A549 (cell line): Measurements from ENCODE around the gene CDC73. TPM values are rescaled to one million over a fixed set of nuclear protein-coding genes. Genes with fewer than 3 reads are reported as not detected.

Experiments used
- ATAC-seq, 2 experiments: fragments of 200-7000 bp in 1 of 2; fragments of >200 bp in 1 of 2; cut with Nextera tagmentation in 1 of 2; cut with Tn5 transposase in 1 of 2; 3 replicates each; pipeline versions ENCODE4 v1.8.0 to v1.9.1; 2018 to 2020; ENCODE audit warnings: mild to moderate bottlenecking in 1 of 2, moderate library complexity in 1 of 2
- CTCF ChIA-PET: fragments of 300-600 bp; sonication (Branson Sonifier 250); formaldehyde crosslinking; extraction: SDS; loops from one replicate; lab custom pipeline; 2021; ENCODE audit warnings: antibody characterized with exemption, inconsistent platforms; lab: Yijun Ruan, JAX
- POLR2A ChIA-PET: fragments of 350-600 bp; formaldehyde crosslinking; extraction: SDS; loops from one replicate; lab custom pipeline; 2021; ENCODE audit warnings: antibody characterized with exemption, inconsistent platforms; lab: Yijun Ruan, JAX
- DNase-seq, 2 experiments: peaks; one replicate each; pipeline versions ENCODE4 v3.0.0 to v3.0.0-alpha.2; 2011 to 2016; ENCODE audit warnings: low read depth in 1 of 2, low spot score in 1 of 2
- FAIRE-seq: peaks from 2 replicates; lab custom pipeline; 2011; peaks lifted over from hg19 to GRCh38; lab: Jason Lieb, UNC
- H3K27ac ChIP-seq, 2 experiments: fragments of >200 bp; sonication (Bioruptor Twin); formaldehyde crosslinking; 3 replicates each; pipeline ENCODE4 v1.5.1; 2016 to 2017
- H3K4me1 ChIP-seq: fragments of >200 bp; sonication (Bioruptor Twin); formaldehyde crosslinking; 3 replicates; pipeline ENCODE4 v1.6.1; 2016
- H3K4me2 ChIP-seq: fragments of >200 bp; sonication (Bioruptor Twin); formaldehyde crosslinking; 3 replicates; pipeline ENCODE4 v1.6.1; 2016
- H3K4me3 ChIP-seq: fragments of >200 bp; sonication (Bioruptor Twin); formaldehyde crosslinking; 3 replicates; pipeline ENCODE4 v1.5.1; 2016
- H3K9me3 ChIP-seq: fragments of >200 bp; sonication (Bioruptor Twin); formaldehyde crosslinking; 3 replicates; pipeline ENCODE4 v1.6.1; 2016
- CBX8 ChIP-seq: fragments of 200-600 bp; sonication (generic); IDR thresholded peaks from 2 replicates; pipeline ENCODE4 v1.6.1; 2016
- CHD2 ChIP-seq: fragments of 150-350 bp; IDR thresholded peaks from 2 replicates; pipeline ENCODE4 v1.6.1; 2014; ENCODE audit warnings: low read length; ENCODE audit not compliant: partially characterized antibody
- CHD4 ChIP-seq: fragments of 200-600 bp; sonication (generic); IDR thresholded peaks from 2 replicates; pipeline ENCODE4 v1.6.1; 2016; ENCODE audit warnings: antibody characterized with exemption, mild to moderate bottlenecking, borderline replicate concordance
- EHMT2 ChIP-seq: fragments of 200-600 bp; sonication (generic); IDR thresholded peaks from 2 replicates; pipeline ENCODE4 v1.6.1; 2016; ENCODE audit warnings: antibody characterized with exemption, low read depth, mild to moderate bottlenecking, moderate library complexity
- FOSB ChIP-seq: fragments of 250-450 bp; sonication (Bioruptor Pico); IDR thresholded peaks from 2 replicates; pipeline ENCODE4 v1.5.0; 2020; ENCODE audit warnings: mild to moderate bottlenecking, moderate library complexity
- FOSL2 ChIP-seq, 2 experiments: fragments of 450-650 bp in 1 of 2; fragments of >200 bp in 1 of 2; sonication (Bioruptor Twin) in 1 of 2; formaldehyde crosslinking; IDR thresholded peaks; 2 replicates each; pipeline versions ENCODE4 v1.5.0 to v1.6.1; 2016 to 2020; ENCODE audit warnings: mild to moderate bottlenecking in 1 of 2, moderate library complexity in 1 of 2
- GATA3 ChIP-seq: IDR thresholded peaks from 2 replicates; pipeline ENCODE4 v1.6.1; 2012; ENCODE audit warnings: borderline replicate concordance
- HOXA7 ChIP-seq: fragments of 250-450 bp; sonication (Bioruptor Pico); IDR thresholded peaks from 2 replicates; pipeline ENCODE4 v1.5.0; 2020; ENCODE audit warnings: mild to moderate bottlenecking, moderate library complexity
- KDM1A ChIP-seq: fragments of 200-600 bp; sonication (generic); IDR thresholded peaks from 2 replicates; pipeline ENCODE4 v1.6.1; 2016; ENCODE audit warnings: low read depth, mild to moderate bottlenecking
- KDM5A ChIP-seq: fragments of 200-600 bp; sonication (generic); IDR thresholded peaks from 2 replicates; pipeline ENCODE4 v1.6.1; 2016; ENCODE audit warnings: antibody characterized with exemption, mild to moderate bottlenecking
- MAZ ChIP-seq: fragments of 150-350 bp; IDR thresholded peaks from 2 replicates; pipeline ENCODE4 v1.6.1; 2014; ENCODE audit warnings: antibody characterized with exemption, low read depth, low read length, borderline replicate concordance
- NPAS2 ChIP-seq: fragments of 250-450 bp; sonication (Bioruptor Pico); IDR thresholded peaks from 2 replicates; pipeline ENCODE4 v1.8.0; 2022; ENCODE audit warnings: mild to moderate bottlenecking, moderate library complexity, borderline replicate concordance
- TFCP2L1 ChIP-seq: fragments of 250-450 bp; sonication (Bioruptor Pico); IDR thresholded peaks from 2 replicates; pipeline ENCODE4 v1.5.0; 2021; ENCODE audit warnings: mild to moderate bottlenecking
- ZC3H11A ChIP-seq: fragments of 450-650 bp; IDR thresholded peaks from 2 replicates; pipeline ENCODE4 v1.6.1; 2014; ENCODE audit warnings: antibody characterized with exemption, mild to moderate bottlenecking
- ZFP36 ChIP-seq: fragments of 450-650 bp; IDR thresholded peaks from 2 replicates; pipeline ENCODE4 v1.6.1; 2014; ENCODE audit warnings: borderline replicate concordance; ENCODE audit not compliant: partially characterized antibody
- ZNF302 ChIP-seq: fragments of 250-450 bp; sonication (Bioruptor Pico); IDR thresholded peaks from 2 replicates; pipeline ENCODE4 v1.9.0; 2021; ENCODE audit warnings: inconsistent platforms, mild to moderate bottlenecking, moderate library complexity
- WGBS: methylation state at CpG from one replicate; pipeline ENCODE4 v1.1.6; 2017; ENCODE audit errors: missing lambda C conversion rate; 5-methylcytosine and 5-hydroxymethylcytosine counted together
- polyA plus RNA-seq, 4 experiments: library from polyadenylated mRNA; depleted of rRNA in 3 of 4; stranded (reverse); fragments of >200 nt; fragmentation: RNase III in 1 of 4; extraction: RNeasy Plus Mini Kit Qiagen cat#74134 plus additional on column Dnase treatment in 1 of 4; gene quantifications; 2 replicates in 3 of 4; 3 replicates in 1 of 4; pipeline ENCODE4 v1.2.3, GENCODE V29; 2011 to 2017
- TF ChIP-seq, protein P1 (sequence below): fragments of 250-450 bp; sonication (Bioruptor Pico); IDR thresholded peaks from 2 replicates; pipeline ENCODE4 v1.5.0; 2021; ENCODE audit warnings: mild to moderate bottlenecking, moderate library complexity, borderline replicate concordance
- TF ChIP-seq, protein P2 (sequence below): fragments of >200 bp; sonication (Bioruptor Twin); formaldehyde crosslinking; IDR thresholded peaks from 3 replicates; pipeline ENCODE4 v1.5.1; 2016

The CDC73 gene
- polyA plus RNA-seq, 2 of the 4 experiments (the other 2 are of a cell fraction): 42.2 to 77.9 TPM

DNA sequence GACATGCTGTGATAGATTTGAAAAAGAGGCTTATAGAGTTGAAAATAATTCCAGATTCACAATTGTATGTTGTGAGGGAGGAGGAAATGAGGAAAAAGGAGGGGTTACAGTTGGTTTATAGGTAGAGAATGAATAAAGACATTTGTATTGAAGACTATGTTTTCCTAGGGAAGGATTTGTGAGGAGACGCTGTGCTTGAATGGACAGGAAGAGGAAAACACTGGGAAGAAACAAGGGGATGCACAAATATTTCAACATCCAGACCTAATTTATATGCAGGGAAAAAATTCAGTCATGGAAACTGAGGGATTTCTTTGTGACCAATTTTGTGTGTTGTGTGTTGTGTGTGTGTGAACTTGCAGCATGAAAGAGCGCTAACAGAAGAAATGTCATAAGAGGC is 157.1 kb downstream of the CDC73 start (continued):
- TF ChIP-seq, protein P1, sequence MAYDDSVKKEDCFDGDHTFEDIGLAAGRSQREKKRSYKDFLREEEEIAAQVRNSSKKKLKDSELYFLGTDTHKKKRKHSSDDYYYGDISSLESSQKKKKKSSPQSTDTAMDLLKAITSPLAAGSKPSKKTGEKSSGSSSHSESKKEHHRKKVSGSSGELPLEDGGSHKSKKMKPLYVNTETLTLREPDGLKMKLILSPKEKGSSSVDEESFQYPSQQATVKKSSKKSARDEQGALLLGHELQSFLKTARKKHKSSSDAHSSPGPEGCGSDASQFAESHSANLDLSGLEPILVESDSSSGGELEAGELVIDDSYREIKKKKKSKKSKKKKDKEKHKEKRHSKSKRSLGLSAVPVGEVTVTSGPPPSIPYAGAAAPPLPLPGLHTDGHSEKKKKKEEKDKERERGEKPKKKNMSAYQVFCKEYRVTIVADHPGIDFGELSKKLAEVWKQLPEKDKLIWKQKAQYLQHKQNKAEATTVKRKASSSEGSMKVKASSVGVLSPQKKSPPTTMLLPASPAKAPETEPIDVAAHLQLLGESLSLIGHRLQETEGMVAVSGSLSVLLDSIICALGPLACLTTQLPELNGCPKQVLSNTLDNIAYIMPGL (CRISPR knock-in tag): no peak
- TF ChIP-seq FOSL2 (IDR thresholded peaks at IDR 0.05) (no peak), FOSL2 (CRISPR knock-in tag; IDR thresholded peaks at IDR 0.05) (no peak), CBX8 (no peak), CHD4 (no peak), KDM5A (no peak)

DNA sequence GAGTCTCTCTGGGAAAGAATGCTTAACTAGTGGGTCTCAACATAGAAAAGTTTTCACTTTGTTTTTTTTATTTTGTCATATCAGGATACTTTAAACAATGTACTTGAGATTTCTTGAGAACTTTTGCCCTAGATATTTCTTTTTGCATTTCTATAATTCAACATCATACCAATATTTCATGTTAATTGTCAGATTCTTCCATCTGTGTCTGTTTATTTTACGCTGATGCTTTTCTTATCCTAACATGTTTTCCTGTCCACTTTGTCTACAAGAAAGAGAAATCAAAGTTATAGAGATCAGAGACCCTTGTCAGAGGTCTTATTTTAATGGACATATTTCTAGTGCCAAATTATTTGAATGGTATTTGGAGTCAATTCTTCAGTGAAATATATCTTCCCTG is 160.1 kb downstream of the CDC73 start:
- no peaks in the 10 kb centered on the region for H3K9me3 ChIP-seq
- ATAC-seq (no peak), FAIRE-seq (no peak), DNase-seq (no peak)
- POLR2A ChIA-PET: no interaction called here
- no peak overlapping the region for H3K4me3 ChIP-seq
- CTCF ChIA-PET: no interaction called here
- H3K27ac ChIP-seq: no peak overlapping the region
- WGBS: 81% methylated on average over 1 of the region's 1 CpG
- no peak for TF ChIP-seq ZNF302
- TF ChIP-seq KDM1A: no peak
- TF ChIP-seq TFCP2L1: no peak
- TF ChIP-seq, all 56 proteins: peak for 0
- Histone ChIP-seq H3K4me1 (peaks cover 10% of the 10 kb centered on the region; the same call in 2 of the 3 replicates), H3K4me2 (no peak overlapping the region)

DNA sequence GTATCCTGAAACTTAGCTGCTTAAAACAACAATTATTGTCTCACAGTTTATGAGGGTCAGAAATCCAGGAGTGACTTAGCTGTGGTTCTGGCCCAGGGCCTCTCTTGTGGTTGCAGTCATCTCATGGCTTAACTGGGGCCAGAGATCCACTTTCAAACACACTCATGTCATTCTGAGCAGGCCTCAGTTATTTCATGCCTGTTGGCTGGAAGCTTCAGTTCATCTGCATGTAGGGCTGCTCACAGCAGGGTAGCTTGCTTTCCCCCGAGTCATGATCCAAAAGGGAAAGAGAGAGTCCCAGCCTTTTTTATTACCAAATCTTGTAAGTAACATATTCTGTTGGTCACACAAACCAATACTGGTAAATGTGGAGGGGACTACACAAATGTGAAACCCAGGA is 161.2 kb downstream of the CDC73 start:
- TF ChIP-seq NPAS2 (no peak), ZC3H11A (no peak), FOSL2 (IDR thresholded peaks at IDR 0.05) (no peak), FOSL2 (CRISPR knock-in tag; IDR thresholded peaks at IDR 0.05) (no peak), ZFP36 (no peak), FOSB (CRISPR knock-in tag) (no peak), GATA3 (no peak), EHMT2 (no peak), MAZ (no peak), HOXA7 (CRISPR knock-in tag) (no peak), CHD2 (no peak)
- TF ChIP-seq, protein P2, sequence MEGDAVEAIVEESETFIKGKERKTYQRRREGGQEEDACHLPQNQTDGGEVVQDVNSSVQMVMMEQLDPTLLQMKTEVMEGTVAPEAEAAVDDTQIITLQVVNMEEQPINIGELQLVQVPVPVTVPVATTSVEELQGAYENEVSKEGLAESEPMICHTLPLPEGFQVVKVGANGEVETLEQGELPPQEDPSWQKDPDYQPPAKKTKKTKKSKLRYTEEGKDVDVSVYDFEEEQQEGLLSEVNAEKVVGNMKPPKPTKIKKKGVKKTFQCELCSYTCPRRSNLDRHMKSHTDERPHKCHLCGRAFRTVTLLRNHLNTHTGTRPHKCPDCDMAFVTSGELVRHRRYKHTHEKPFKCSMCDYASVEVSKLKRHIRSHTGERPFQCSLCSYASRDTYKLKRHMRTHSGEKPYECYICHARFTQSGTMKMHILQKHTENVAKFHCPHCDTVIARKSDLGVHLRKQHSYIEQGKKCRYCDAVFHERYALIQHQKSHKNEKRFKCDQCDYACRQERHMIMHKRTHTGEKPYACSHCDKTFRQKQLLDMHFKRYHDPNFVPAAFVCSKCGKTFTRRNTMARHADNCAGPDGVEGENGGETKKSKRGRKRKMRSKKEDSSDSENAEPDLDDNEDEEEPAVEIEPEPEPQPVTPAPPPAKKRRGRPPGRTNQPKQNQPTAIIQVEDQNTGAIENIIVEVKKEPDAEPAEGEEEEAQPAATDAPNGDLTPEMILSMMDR: no peak
- TF ChIP-seq, protein P1 (CRISPR knock-in tag): no peak
- Histone ChIP-seq H3K4me1 (peaks cover 10% of the 10 kb centered on the region; the same call in 2 of the 3 replicates), H3K4me2 (no peak overlapping the region), H3K27ac (0 out of 6 replicates have a peak overlapping the region, but pooled peaks of 1 of the 2 experiments have one; percentile 43), H3K9me3 (no peaks in the 10 kb centered on the region), H3K4me3 (no peak overlapping the region)
- DNase-seq (no peak), FAIRE-seq (no peak), ATAC-seq (peak; percentile 26 to 47; a peak in 2 of 6 replicates)
- POLR2A ChIA-PET: no interaction called here
- 89% methylated on average over 1 of the region's 1 CpG for WGBS
- CTCF ChIA-PET: no interaction called here
